Panc1 (cell line): Measurements from ENCODE around the gene LTBP2. TPM values are rescaled to one million over a fixed set of nuclear protein-coding genes. Genes with fewer than 3 reads are reported as not detected.

Experiments
- ATAC-seq: fragments of 200-7000 bp; cut with Tn5 transposase; 2 replicates; pipeline ENCODE4 v1.9.1; 2020; ENCODE audit warnings: mild to moderate bottlenecking, moderate library complexity
- BruUV-seq: library from RNA; stranded (reverse); fragments of 400-500 nt; replicated peaks from 2 replicates; lab custom pipeline; 2021; lab: Mats Ljungman, UMichigan
- CTCF ChIA-PET: fragments of 300-600 bp; sonication (Branson Sonifier 250); formaldehyde crosslinking; loops from one replicate; lab custom pipeline; 2022; ENCODE audit warnings: antibody characterized with exemption; lab: Charles Lee
- POLR2A ChIA-PET: fragments of 300-600 bp; sonication (Branson Sonifier 250); formaldehyde crosslinking; loops from one replicate; lab custom pipeline; 2022; ENCODE audit warnings: antibody characterized with exemption; lab: Charles Lee
- DNase-seq: peaks from one replicate; pipeline ENCODE4 v3.0.0-alpha.2; 2010; ENCODE audit warnings: low read depth, low spot score
- H3K27ac ChIP-seq: 2 replicates; pipeline ENCODE4 v1.5.1; 2011; ENCODE audit warnings: mild to moderate bottlenecking, low read length, inconsistent platforms
- H3K27me3 ChIP-seq: fragments of 200-500 bp; sonication (Bioruptor generic); 2 replicates; pipeline ENCODE4 v1.6.0; 2014; ENCODE audit warnings: low read length, inconsistent platforms; ENCODE audit not compliant: control insufficient read depth, insufficient read depth
- H3K36me3 ChIP-seq: fragments of 200-500 bp; sonication (Bioruptor generic); 2 replicates; pipeline ENCODE4 v1.5.1; 2014; ENCODE audit warnings: inconsistent platforms, mild to moderate bottlenecking, low read length, moderate library complexity; ENCODE audit not compliant: control insufficient read depth, insufficient read depth
- H3K4me1 ChIP-seq: 2 replicates; pipeline ENCODE4 v1.5.1; 2011; ENCODE audit warnings: inconsistent platforms, mild to moderate bottlenecking, low read length, moderate library complexity; ENCODE audit not compliant: control insufficient read depth, insufficient read depth
- H3K4me3 ChIP-seq, 2 experiments: 2 replicates each; pipeline ENCODE4 v1.5.1; 2011 to 2012; ENCODE audit warnings: low read depth in 2 of 2, low read length in 2 of 2, mild to moderate bottlenecking in 2 of 2, inconsistent platforms in 1 of 2, moderate library complexity in 1 of 2
- H3K9me3 ChIP-seq: fragments of 200-500 bp; sonication (Bioruptor generic); 2 replicates; pipeline ENCODE4 v1.5.1; 2014; ENCODE audit warnings: low read depth, mild to moderate bottlenecking, inconsistent platforms, low read length, moderate library complexity; ENCODE audit not compliant: control insufficient read depth, insufficient read depth
- CTCF ChIP-seq: fragments of 450-650 bp; IDR thresholded peaks from 2 replicates; pipeline ENCODE4 v1.5.1; 2017; ENCODE audit warnings: mild to moderate bottlenecking
- POLR2AphosphoS5 ChIP-seq: IDR thresholded peaks from 2 replicates; pipeline ENCODE4 v1.6.1; 2012; ENCODE audit warnings: mild to moderate bottlenecking, low read depth, low read length, moderate library complexity
- REST ChIP-seq, 2 experiments: IDR thresholded peaks; 2 replicates each; pipeline ENCODE4 v1.6.1; 2011 to 2012; ENCODE audit warnings: low read depth in 2 of 2, control low read depth in 1 of 2, low read length in 1 of 2, mild to moderate bottlenecking in 1 of 2, moderate library complexity in 1 of 2; ENCODE audit not compliant: insufficient read depth in 1 of 2
- SIN3A ChIP-seq: IDR thresholded peaks from 2 replicates; pipeline ENCODE4 v1.6.1; 2012; ENCODE audit warnings: low read depth, mild to moderate bottlenecking, low read length, moderate library complexity, borderline replicate concordance; ENCODE audit not compliant: insufficient read depth
- TCF7L2 ChIP-seq: IDR thresholded peaks from 2 replicates; pipeline ENCODE4 v1.6.1; 2011; ENCODE audit warnings: mild to moderate bottlenecking, low read depth, low read length, inconsistent platforms
- in situ Hi-C: cut with HindIII; loops from 2 replicates; pipeline ENCODE4 v1.10.0; 2016; ENCODE audit warnings: low sequenced_read_pairs, low pct_unique_long_range_greater_than_20kb
- intact Hi-C: fragments of 100-400 bp; cut with micrococcal nuclease; formaldehyde crosslinking; loops from one replicate; pipeline ENCODE4 v1.10.0; 2022; ENCODE audit not compliant: unreplicated experiment
- total RNA-seq: library from RNA; stranded (reverse); gene quantifications from one replicate; pipeline ENCODE4 v1.2.1, GENCODE V29; 2021; ENCODE audit not compliant: unreplicated experiment

The LTBP2 gene
- total RNA-seq, 1 experiment from 2014 or later: 69.8 TPM

- TF ChIP-seq POLR2AphosphoS5 (no peak), CTCF (no peak), SIN3A (no peak), TCF7L2 (no peak), REST (IDR thresholded peaks at IDR 0.05; ENCODE audit: insufficient read depth in 1 of 2, low read depth in 2 of 2, low read length in 1 of 2) (no peak)
- ChIA-PET CTCF (no interaction called here), POLR2A (interaction anchor here (0.6 kb wide), 1 partner anchor 69 kb away, joined by 3 read pairs; no protein-coding TSS in a partner anchor)
- DNase-seq: no peak
- BruUV-seq: no TSS peak
- Histone ChIP-seq H3K9me3 (no peaks in the 10 kb centered on the region), H3K27ac (no peak overlapping the region), H3K36me3 (no peaks in the 10 kb centered on the region), H3K4me3 (no peak overlapping the region), H3K27me3 (no peaks in the 10 kb centered on the region), H3K4me1 (peaks cover 9% of the 10 kb centered on the region)
- no peak for ATAC-seq
- intact Hi-C loops: no loop called here
- in situ Hi-C loops: no loop called here
Observed at GRCh38 chr14:74486164-74486563, 125.9 kb downstream of the LTBP2 start.

GRCh38 chr14:74483321-74483720 lies 128.7 kb downstream of the LTBP2 start:
- no peaks in the 10 kb centered on the region for H3K27me3 ChIP-seq
- ChIA-PET CTCF (no interaction called here), POLR2A (no interaction called here)
- ATAC-seq: no peak
- no peak overlapping the region for H3K27ac ChIP-seq
- H3K36me3 ChIP-seq: no peaks in the 10 kb centered on the region
- H3K4me1 ChIP-seq: no peaks in the 10 kb centered on the region
- H3K9me3 ChIP-seq: no peaks in the 10 kb centered on the region
- H3K4me3 ChIP-seq: no peak overlapping the region
- in situ Hi-C loops: no loop called here
- TF ChIP-seq CTCF (no peak), TCF7L2 (no peak), SIN3A (no peak), REST (IDR thresholded peaks at IDR 0.05; ENCODE audit: insufficient read depth in 1 of 2, low read depth in 2 of 2, low read length in 1 of 2) (no peak), POLR2AphosphoS5 (no peak)
- DNase-seq: no peak
- intact Hi-C loops: no loop called here
- no TSS peak for BruUV-seq
